Type B pancreatic cell (in vitro differentiated cells): Measurements from ENCODE around the gene STRADA. TPM values are rescaled to one million over a fixed set of nuclear protein-coding genes. Genes with fewer than 3 reads are reported as not detected.

Experiments used
- DNase-seq: peaks from one replicate; pipeline ENCODE4 v3.0.0; 2021; ENCODE audit warnings: mixed read lengths; ENCODE audit not compliant: unreplicated experiment; ENCODE audit errors: extremely low spot score
- H3K27ac Mint-ChIP-seq: 2 replicates; pipeline ENCODE4 v1.8.0; 2021; ENCODE audit warnings: mild to moderate bottlenecking, mixed read lengths
- H3K27me3 Mint-ChIP-seq: 2 replicates; pipeline ENCODE4 v1.8.0; 2021; ENCODE audit warnings: mixed read lengths
- H3K36me3 Mint-ChIP-seq: 2 replicates; pipeline ENCODE4 v1.8.0; 2021; ENCODE audit warnings: mixed read lengths
- H3K4me1 Mint-ChIP-seq: one replicate; pipeline ENCODE4 v1.8.0; 2021; ENCODE audit warnings: mixed read lengths; ENCODE audit not compliant: unreplicated experiment
- H3K4me3 Mint-ChIP-seq: 2 replicates; pipeline ENCODE4 v1.8.0; 2021; ENCODE audit warnings: mild to moderate bottlenecking, mixed read lengths
- H3K9me3 Mint-ChIP-seq: 2 replicates; pipeline ENCODE4 v1.8.0; 2021; ENCODE audit warnings: mixed read lengths
- CTCF ChIP-seq: fragments of 200-600 bp; sonication (generic); conservative IDR thresholded peaks from 2 replicates; pipeline ENCODE4 v1.5.0; 2021; ENCODE audit warnings: antibody characterized with exemption, mild to moderate bottlenecking
- long read RNA-seq: library from polyadenylated mRNA; unstranded; transcript quantifications from one replicate; pipeline ENCODE4 v2.0.0, GENCODE V29; 2020
- total RNA-seq: library from RNA; stranded (reverse); gene quantifications from 2 replicates; pipeline ENCODE4 v1.2.1, GENCODE V29; 2021; ENCODE audit warnings: low replicate concordance

STRADA gene
- total RNA-seq = 26.5 and 43.9 TPM in 2 replicates
- long read RNA-seq, partial matches to known transcripts = 1 of 7 reads
- long read RNA-seq, other reads (novel, unspliced or antisense) = 0 of 7 reads

GRCh38 chr17:63741408-63742173 is at the start of gene STRADA:
STRADA (minus strand) TSS chr17:63741799; CDS start chr17:63728369, 13,430 bp downstream.
- peak within 1 kb of the TSS; percentile 95 for H3K27ac Mint-ChIP-seq
- peak; percentile 22 for TF ChIP-seq CTCF
- H3K36me3 Mint-ChIP-seq = peaks cover 6% of the 10 kb centered on the region
- H3K9me3 Mint-ChIP-seq = no peaks in the 10 kb centered on the region
- no peaks in the 10 kb centered on the region for H3K27me3 Mint-ChIP-seq
- peak; percentile 99 for DNase-seq
- H3K4me3 Mint-ChIP-seq = peak within 1 kb of the TSS; percentile 94
- H3K4me1 Mint-ChIP-seq = peaks cover 4% of the 10 kb centered on the region

GRCh38 chr17:63790057-63790456 is 48.5 kb upstream of the STRADA start:
- Mint-ChIP-seq H3K27ac (no peak overlapping the region), H3K4me3 (no peak overlapping the region), H3K27me3 (no peaks in the 10 kb centered on the region), H3K36me3 (peaks cover 23% of the 10 kb centered on the region), H3K4me1 (no peaks in the 10 kb centered on the region), H3K9me3 (no peaks in the 10 kb centered on the region)
- DNase-seq = no peak
- TF ChIP-seq CTCF = no peak

GRCh38 chr17:63786971-63787711 is 45.5 kb upstream of the STRADA start:
- H3K4me1 Mint-ChIP-seq = no peaks in the 10 kb centered on the region
- peaks cover 8% of the 10 kb centered on the region for H3K36me3 Mint-ChIP-seq
- no peaks in the 10 kb centered on the region for H3K9me3 Mint-ChIP-seq
- TF ChIP-seq CTCF = no peak
- no peaks in the 10 kb centered on the region for H3K27me3 Mint-ChIP-seq
- H3K27ac Mint-ChIP-seq = no peak overlapping the region
- DNase-seq = no peak
- no peak overlapping the region for H3K4me3 Mint-ChIP-seq

- peaks cover 6% of the 10 kb centered on the region for H3K36me3 Mint-ChIP-seq
These were observed 44.5 kb upstream of the STRADA start for GRCh38 chr17:63786117-63786516.

GRCh38 chr17:63785556-63785955 is 44.0 kb upstream of the STRADA start:
- Mint-ChIP-seq H3K4me1 (no peaks in the 10 kb centered on the region), H3K9me3 (no peaks in the 10 kb centered on the region), H3K4me3 (no peak overlapping the region), H3K27ac (no peak overlapping the region), H3K27me3 (no peaks in the 10 kb centered on the region), H3K36me3 (peaks cover 6% of the 10 kb centered on the region)
- no peak for DNase-seq
- no peak for TF ChIP-seq CTCF

More at GRCh38 chr17:63786117-63786516, 44.5 kb upstream of the STRADA start:
- Mint-ChIP-seq H3K27ac (no peak overlapping the region), H3K4me3 (no peak overlapping the region), H3K4me1 (no peaks in the 10 kb centered on the region), H3K27me3 (no peaks in the 10 kb centered on the region), H3K9me3 (no peaks in the 10 kb centered on the region)
- no peak for TF ChIP-seq CTCF
- DNase-seq = no peak
